ENCODE measurements around the gene CADPS2. TPM values are rescaled to one million over a fixed set of nuclear protein-coding genes. Genes with fewer than 3 reads are reported as not detected.

CADPS2 gene
- total RNA-seq, 2 donors from 2014 or later: not detected

DNA sequence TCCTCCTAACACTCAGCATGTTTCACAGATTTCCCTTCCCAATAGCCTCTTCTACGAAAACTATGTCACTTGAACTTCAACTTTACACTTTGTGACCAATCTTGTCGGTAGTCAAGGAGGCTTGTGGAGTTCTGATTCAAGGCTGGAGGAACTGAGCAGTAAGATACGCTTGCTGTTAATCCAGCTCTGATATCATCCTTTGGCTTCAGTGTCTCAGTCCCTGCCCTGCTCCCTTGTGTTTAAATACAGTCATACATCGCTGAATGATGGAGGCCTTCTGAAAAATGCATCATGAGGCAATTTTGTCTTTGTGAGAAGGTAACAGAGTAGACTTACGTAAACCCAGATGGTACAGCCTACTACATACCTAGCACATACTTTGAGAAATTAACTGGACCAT is 360.9 kb downstream of the CADPS2 start:
- ATAC-seq (no peak), DNase-seq (ENCODE audit: low spot score in 2 of 2) (no peak)
- Mint-ChIP-seq H3K9me3 (peaks cover 0 to 3% of the 10 kb centered on the region in 2 donors), H3K36me3 (no peaks in the 10 kb centered on the region), H3K27ac (no peak overlapping the region)

GRCh38 chr7:122521767-122522166 is 364.5 kb downstream of the CADPS2 start:
- ATAC-seq (no peak), DNase-seq (ENCODE audit: low spot score in 2 of 2) (no peak)
- no peaks in the 10 kb centered on the region for H3K36me3 Mint-ChIP-seq
- H3K27ac Mint-ChIP-seq: no peak overlapping the region
- peaks cover 0 to 3% of the 10 kb centered on the region in 2 donors for H3K9me3 Mint-ChIP-seq

DNA sequence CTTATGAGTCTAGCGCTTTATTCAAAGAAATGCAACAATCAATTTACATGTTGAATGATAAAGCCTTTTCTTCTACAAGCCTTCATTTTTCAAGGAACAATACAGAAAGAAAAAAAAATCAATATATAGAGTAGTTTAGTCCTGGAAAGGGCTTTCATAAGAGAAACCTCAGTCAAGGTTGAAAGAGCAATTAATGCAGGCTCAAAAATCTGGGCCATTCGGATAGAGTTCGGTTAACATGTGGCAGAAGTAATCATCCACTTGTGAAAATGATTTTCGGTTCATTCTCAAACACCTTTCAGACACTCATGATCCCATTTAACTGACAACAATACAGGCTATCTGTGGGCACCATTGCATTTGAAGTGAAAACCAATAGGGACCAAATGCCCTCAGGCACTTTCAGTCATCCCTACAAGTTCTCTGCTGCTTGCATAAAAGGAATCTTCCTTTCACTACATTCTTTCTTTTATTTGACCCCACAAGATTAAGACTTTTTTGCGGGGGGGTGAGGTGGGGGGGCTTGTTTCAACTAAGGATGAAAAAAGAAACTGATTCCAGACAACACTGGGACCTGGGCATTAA is 365.2 kb downstream of the CADPS2 start:
- no peak for DNase-seq (ENCODE audit: low spot score in 2 of 2)
- Mint-ChIP-seq H3K36me3 (no peaks in the 10 kb centered on the region), H3K27ac (no peak overlapping the region), H3K9me3 (peaks cover 0 to 3% of the 10 kb centered on the region in 2 donors)
- ATAC-seq: no peak

DNA sequence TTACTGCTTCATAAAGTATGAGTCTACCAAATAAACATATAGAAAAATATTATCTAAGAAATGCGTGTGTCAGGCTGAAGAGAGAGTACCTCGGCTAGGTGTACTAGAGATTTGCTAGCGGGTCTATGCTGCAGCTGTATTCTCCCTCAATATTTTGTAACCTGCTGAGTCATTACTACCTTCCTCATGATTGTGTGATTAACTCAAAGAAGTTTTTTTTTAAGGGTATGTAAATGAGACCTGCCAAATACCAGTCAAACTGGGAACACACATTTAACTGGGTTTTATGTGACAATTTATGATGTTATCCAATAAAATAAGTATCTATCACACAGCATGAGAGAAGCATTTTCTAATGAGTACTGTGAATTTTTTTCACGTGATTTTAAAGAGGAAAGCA is 367.8 kb downstream of the CADPS2 start:
- no peak for ATAC-seq
- DNase-seq (ENCODE audit: low spot score in 2 of 2): no peak
- Mint-ChIP-seq H3K27ac (no peak overlapping the region), H3K9me3 (peaks cover 0 to 3% of the 10 kb centered on the region in 2 donors), H3K36me3 (no peaks in the 10 kb centered on the region)

DNA sequence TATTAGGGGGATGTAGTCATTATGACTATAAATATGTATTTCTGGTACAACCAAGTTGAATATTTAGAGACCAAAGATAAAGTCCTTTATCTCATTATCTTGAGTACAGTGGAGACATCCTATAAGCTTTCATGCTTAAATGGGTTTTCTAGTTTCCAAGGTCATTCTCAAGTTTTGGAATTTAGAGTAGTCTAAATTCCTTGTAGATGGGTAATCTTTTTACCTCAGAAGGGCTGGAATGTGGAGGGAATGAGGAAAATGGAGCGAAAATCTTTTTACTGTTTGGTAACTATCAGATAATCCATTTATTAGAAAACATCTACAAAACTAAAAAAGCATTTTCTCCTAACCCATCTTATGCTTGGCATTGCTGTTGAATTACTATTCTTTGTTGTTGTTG is 368.7 kb downstream of the CADPS2 start:
- Mint-ChIP-seq H3K36me3 (no peaks in the 10 kb centered on the region), H3K27ac (no peak overlapping the region), H3K9me3 (peaks cover 0 to under 1% of the 10 kb centered on the region in 2 donors)
- DNase-seq (ENCODE audit: low spot score in 2 of 2) (no peak), ATAC-seq (no peak)

DNA sequence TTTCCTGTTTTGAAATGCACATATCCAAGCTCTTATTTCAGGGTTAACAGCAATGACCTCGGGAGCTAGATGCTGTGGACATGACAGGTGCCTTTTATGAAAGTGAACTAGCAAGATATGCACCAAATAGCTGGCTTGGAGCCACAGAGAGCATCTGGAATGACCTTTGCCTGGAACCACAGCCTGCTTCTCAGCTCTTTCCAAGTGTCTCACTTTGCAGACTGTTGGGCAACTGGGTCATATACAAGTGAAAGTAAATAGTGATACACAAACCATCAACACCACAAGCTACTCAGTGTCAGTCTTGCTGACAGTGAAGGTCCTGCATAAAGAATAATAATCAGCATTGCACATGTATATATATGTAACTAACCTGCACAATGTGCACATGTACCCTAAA is 370.9 kb downstream of the CADPS2 start:
- ATAC-seq: no peak
- no peak overlapping the region for H3K27ac Mint-ChIP-seq
- no peak for DNase-seq (ENCODE audit: low spot score in 2 of 2)
- peaks cover 0 to 4% of the 10 kb centered on the region in 2 donors for H3K9me3 Mint-ChIP-seq
- H3K36me3 Mint-ChIP-seq: no peaks in the 10 kb centered on the region

- Mint-ChIP-seq H3K9me3 (peaks cover 0 to 4% of the 10 kb centered on the region in 2 donors), H3K36me3 (no peaks in the 10 kb centered on the region), H3K27ac (no peak overlapping the region)
- no peak for DNase-seq (ENCODE audit: low spot score in 2 of 2)
- no peak for ATAC-seq
Measured at GRCh38 chr7:122511268-122511667, 375.0 kb downstream of the CADPS2 start.

- Mint-ChIP-seq H3K27ac (no peak overlapping the region), H3K9me3 (peaks cover 0 to 8% of the 10 kb centered on the region in 2 donors), H3K36me3 (no peaks in the 10 kb centered on the region)
- ATAC-seq (no peak), DNase-seq (ENCODE audit: low spot score in 2 of 2) (no peak)
Measured at GRCh38 chr7:122507591-122507990, 378.7 kb downstream of the CADPS2 start.

GRCh38 chr7:122492007-122492406 is 394.3 kb downstream of the CADPS2 start:
- DNase-seq (ENCODE audit: low spot score in 2 of 2): no peak
- Mint-ChIP-seq H3K27ac (no peak overlapping the region), H3K36me3 (no peaks in the 10 kb centered on the region), H3K9me3 (peaks cover 0 to 6% of the 10 kb centered on the region in 2 donors)
- ATAC-seq: no peak

DNA sequence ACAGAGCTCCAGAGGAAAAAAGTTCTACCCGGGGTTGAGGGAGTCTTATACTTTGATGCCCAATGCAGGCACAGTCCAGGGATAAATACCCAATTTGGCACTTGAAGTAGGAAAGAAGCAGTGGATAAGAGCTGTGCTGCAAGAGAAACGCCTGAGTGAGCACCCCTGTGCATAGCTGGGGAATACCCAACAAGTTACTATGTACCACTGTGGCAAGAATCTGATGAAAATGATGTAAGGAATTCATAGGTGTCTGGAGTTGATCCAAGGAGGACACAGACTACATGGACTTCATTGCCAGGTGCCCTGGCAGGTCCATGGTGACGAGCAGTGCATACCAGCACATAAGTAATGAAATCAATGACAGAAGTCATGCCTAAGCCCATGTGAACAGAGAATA is 398.0 kb downstream of the CADPS2 start:
- Mint-ChIP-seq H3K27ac (no peak overlapping the region), H3K9me3 (peaks cover 0 to 21% of the 10 kb centered on the region in 2 donors), H3K36me3 (no peaks in the 10 kb centered on the region)
- ATAC-seq: no peak
- DNase-seq (ENCODE audit: low spot score in 2 of 2): no peak

DNA sequence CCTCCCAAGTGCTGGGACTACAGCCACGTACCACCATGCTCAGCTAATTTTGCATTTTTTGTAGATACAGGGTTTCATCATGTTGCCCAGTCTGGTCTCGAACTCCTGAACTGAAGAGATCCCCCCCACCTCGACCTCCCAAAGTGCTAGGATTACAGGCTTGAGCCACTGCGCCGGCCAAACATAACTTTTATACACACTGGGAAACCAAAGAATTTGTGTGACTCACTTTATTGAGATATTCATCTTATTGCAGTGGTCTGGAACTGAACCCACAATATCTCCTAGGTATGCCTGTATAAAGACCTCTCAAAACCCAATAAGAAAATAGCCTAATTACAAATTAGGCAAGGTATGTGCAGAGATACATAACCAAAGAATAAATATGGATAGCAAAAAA is 399.1 kb downstream of the CADPS2 start:
- peaks cover 0 to 21% of the 10 kb centered on the region in 2 donors for H3K9me3 Mint-ChIP-seq

DNA sequence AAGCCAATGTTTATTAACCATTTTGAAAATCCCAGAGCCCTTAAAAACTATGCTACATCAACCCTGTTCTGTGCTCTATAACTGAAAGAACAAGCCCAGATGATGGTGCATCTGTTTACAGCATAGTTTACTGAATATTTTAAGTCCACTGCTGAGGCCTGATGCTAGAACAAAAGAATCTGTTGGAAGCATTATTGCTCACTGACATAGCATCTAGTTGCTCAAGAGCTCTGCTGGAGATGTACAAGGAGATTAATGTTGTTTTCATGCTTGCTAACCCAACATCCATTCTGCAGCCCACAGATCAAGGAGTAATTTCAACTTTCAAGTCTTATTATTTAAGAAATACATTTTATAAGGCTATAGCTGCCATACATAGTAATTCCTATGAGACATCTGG is 400.4 kb downstream of the CADPS2 start:
- ATAC-seq (no peak), DNase-seq (ENCODE audit: low spot score in 2 of 2) (no peak)
- Mint-ChIP-seq H3K27ac (no peak overlapping the region), H3K9me3 (peaks cover 0 to 21% of the 10 kb centered on the region in 2 donors), H3K36me3 (no peaks in the 10 kb centered on the region)

More for the DNA sequence above, 399.1 kb downstream of the CADPS2 start:
- H3K36me3 Mint-ChIP-seq: no peaks in the 10 kb centered on the region
- H3K27ac Mint-ChIP-seq: no peak overlapping the region
- no peak for DNase-seq (ENCODE audit: low spot score in 2 of 2)
- no peak for ATAC-seq

DNA sequence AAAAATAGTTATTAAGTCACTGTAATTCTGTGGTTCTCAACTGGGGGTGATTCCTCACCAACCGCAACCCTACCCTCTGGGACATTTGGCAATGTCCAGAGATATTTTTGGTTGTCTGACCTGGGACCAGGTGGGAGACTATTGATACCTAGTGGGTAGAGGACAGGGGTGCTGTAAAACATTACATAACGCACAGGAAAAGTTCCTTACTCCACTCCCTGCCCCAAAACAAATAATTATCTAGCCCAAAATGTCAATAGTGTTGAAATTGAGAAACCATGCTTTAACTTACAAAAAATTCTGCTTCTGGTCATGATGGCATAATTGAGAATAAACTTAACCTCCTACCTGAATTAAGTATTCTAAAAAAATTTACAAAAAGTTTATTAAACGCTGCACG is 404.0 kb downstream of the CADPS2 start:
- Mint-ChIP-seq H3K27ac (no peak overlapping the region), H3K9me3 (peaks cover 0 to 19% of the 10 kb centered on the region in 2 donors), H3K36me3 (no peaks in the 10 kb centered on the region)
- ATAC-seq: no peak
- no peak for DNase-seq (ENCODE audit: low spot score in 2 of 2)

- no peak overlapping the region for H3K27ac Mint-ChIP-seq
- ATAC-seq: no peak
- H3K36me3 Mint-ChIP-seq: no peaks in the 10 kb centered on the region
Measured at GRCh38 chr7:122470859-122471258, 415.4 kb downstream of the CADPS2 start.

DNA sequence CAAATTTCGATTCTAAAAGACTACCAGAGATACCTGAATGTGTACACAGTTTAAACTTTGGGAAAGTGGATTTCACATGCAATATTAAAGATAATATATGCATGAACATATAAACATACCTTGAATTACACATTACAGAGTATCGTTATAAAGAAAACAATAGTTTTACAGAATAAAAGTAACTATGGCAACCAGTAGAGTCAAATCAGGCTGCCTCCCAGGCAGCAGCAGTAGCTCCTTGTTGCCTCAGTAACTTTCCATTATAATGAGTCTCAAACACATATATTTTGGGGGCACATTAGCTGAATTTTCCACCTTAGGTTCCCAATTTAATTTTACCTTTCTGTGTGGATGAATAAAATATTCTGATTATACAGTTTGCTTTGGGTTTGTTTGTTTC is 417.3 kb downstream of the CADPS2 start:
- no peak overlapping the region for H3K27ac Mint-ChIP-seq
- no peak for DNase-seq (ENCODE audit: low spot score in 2 of 2)
- ATAC-seq: no peak
- H3K36me3 Mint-ChIP-seq: no peaks in the 10 kb centered on the region
- peaks cover 0 to 15% of the 10 kb centered on the region in 2 donors for H3K9me3 Mint-ChIP-seq

More at GRCh38 chr7:122470859-122471258, 415.4 kb downstream of the CADPS2 start:
- H3K9me3 Mint-ChIP-seq: peaks cover 0 to 15% of the 10 kb centered on the region in 2 donors
- DNase-seq (ENCODE audit: low spot score in 2 of 2): no peak

DNA sequence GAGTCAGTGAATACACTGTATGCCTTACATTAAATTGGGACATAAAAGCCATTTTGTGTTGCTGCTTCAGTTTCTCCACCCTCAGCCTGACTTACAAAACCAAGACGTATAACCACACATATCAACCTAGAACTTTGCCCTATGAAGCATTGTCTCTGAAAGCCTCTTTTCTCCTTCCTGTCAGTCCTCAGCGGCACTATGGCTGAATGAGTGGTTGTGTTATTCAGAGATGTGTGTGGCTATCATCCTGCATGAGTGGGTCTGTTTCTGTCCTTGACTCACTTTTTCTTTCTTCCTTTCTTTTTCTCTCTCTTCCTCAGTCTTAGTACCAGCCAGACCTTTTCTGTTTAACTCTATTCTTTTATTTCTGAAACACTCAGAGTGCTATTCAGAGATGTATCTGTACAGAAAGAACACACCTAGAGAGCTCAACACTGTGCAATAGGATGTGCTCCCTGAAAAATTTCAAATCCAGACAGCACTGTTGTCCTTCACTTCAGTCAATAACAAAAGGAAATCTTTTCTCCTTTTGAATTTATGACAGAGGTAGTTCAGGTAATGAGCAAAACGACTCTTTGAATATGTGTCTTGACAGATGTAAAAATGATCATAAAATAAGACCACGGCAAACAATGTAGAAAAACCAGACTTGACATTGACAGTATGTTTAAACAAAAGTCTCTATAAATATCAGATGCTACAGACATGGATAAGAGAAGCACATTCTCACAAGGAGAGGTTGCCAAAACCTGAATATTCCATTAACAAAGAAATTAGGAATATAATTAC is 418.4 kb downstream of the CADPS2 start:
- no peak overlapping the region for H3K27ac Mint-ChIP-seq
- ATAC-seq (no peak), DNase-seq (ENCODE audit: low spot score in 2 of 2) (no peak)
- no peaks in the 10 kb centered on the region for H3K36me3 Mint-ChIP-seq
- H3K9me3 Mint-ChIP-seq: peaks cover 0 to 15% of the 10 kb centered on the region in 2 donors

- Mint-ChIP-seq H3K27ac (no peak overlapping the region), H3K36me3 (no peaks in the 10 kb centered on the region), H3K9me3 (peaks cover 0 to 15% of the 10 kb centered on the region in 2 donors)
- no peak for ATAC-seq
- DNase-seq (ENCODE audit: low spot score in 2 of 2): no peak
Measured at GRCh38 chr7:122465296-122465695, 421.0 kb downstream of the CADPS2 start.

DNA sequence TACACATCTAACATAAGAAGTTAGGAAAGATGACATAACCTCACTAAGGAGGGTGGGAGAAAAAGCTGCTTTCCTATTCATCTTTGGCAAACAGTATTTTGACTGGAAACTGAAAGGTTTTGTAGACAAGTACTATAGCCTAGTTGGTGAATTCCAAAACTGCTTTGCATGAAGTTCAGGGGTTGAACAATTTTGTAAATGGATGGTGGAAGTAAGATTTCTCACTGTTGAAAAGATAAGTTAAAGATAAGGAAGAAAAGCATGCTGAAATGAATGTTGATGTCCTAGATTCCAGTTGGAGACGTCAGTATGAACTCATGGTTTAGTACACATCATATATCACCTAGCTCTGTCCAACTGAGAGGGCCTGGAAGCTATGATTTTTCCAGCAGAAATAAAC is 422.6 kb downstream of the CADPS2 start:
- no peak for ATAC-seq
- H3K36me3 Mint-ChIP-seq: no peaks in the 10 kb centered on the region
- no peak overlapping the region for H3K27ac Mint-ChIP-seq

More for the DNA sequence above, 422.6 kb downstream of the CADPS2 start:
- H3K9me3 Mint-ChIP-seq: peaks cover 0 to 9% of the 10 kb centered on the region in 2 donors
- DNase-seq (ENCODE audit: low spot score in 2 of 2): no peak
